NCI-H524 (cell line): ENCODE measurements around the gene ITGB1.
"Not testable (repeated sequence)": the region's sequence is repeated elsewhere in the genome, so short reads cannot be mapped to it uniquely, and the experiment has no call there.

Source experiments
- DNase-seq, 2 experiments: peaks; one replicate each; lab custom pipeline; 2025; lab: John Stamatoyannopoulos, UW

Gene ITGB1

DNA sequence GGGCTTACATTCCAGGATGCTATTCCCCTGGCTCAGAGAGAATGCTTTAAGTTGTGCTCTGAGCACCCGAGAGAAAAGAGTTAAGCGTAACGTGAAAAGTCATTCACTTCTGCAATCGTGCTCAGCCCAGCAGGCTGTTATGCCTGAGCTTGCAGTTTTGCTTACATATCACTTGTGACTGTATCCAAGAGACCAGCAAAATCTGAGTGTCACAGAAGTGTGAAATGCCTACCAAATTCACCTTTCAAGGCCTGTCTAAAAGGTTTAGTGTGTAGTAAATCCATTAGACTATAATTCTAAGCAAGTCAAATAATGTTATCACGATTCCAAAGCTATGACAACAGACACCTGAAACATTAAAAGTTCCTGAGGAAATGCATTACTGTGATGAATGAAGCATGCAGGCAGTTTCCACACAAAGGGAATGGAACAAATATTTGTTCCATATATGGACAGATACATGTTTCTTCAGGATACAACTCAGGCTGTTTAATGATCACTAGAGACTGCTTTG is 20.1 kb downstream of the ITGB1 start:
- no peak for DNase-seq

DNA sequence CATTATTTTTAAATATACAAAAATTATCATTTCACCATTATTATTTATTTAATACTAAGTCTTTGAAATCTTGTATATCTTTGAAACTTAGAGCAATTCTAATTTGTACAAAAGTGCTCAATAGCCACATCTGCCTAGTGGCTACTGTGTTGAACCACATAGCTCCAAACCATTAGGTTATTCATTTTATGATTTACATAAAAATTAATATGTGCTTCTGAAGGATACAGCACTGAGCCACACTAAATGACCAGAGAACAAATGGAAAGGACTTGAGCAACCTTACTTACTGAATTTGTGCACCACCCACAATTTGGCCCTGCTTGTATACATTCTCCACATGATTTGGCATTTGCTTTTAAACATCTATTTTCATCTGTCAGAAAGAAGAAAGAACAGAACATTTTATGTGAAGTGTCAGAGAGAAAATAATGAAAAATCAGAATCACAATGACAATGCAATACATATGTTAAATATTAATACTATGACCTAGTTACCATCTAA is 25.8 kb downstream of the ITGB1 start:
- DNase-seq, result no peak

GRCh38 chr10:32931593-32931992 is 26.4 kb downstream of the ITGB1 start:
- no peak for DNase-seq

GRCh38 chr10:32930036-32930435 is 28.0 kb downstream of the ITGB1 start:
- no peak for DNase-seq

DNA sequence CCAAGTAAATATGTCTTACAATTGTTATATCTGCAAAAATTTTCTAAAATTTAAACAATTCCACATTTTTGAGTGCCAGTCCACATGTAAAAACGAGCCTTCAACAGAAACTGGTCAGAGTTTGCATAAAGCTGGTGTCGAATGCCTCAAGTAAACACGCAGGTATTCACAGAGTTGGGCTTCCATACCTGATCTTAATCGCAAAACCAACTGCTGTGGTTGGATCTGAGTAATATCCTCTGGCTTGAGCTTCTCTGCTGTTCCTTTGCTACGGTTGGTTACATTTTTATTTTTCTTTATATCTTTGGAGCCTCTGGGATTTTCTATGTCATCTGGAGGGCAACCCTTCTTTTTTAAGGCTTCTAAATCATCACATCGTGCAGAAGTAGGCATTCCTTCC is 28.4 kb downstream of the ITGB1 start:
- DNase-seq, result no peak

- DNase-seq, result no peak
Measured at GRCh38 chr10:32927750-32928149, 30.3 kb downstream of the ITGB1 start.

DNA sequence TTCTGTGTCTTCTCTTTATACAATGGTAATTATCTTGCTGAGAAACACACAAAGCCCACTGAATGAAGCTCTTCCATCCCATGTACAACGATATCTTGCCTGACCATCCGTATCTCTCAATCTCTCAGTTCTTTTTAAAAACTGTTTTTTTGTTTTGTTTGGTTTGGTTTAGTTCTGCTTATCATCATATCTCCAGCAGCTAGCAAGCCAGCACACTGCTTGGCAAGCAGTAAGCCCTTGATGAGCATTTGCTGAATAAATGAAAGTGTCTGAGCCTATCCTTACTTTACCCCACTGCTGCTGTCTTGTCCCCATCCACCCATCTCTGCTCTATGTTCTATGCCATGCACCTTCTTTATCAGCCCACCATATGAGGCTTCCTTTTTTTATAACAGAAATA is 34.2 kb downstream of the ITGB1 start:
- no peak for DNase-seq

DNA sequence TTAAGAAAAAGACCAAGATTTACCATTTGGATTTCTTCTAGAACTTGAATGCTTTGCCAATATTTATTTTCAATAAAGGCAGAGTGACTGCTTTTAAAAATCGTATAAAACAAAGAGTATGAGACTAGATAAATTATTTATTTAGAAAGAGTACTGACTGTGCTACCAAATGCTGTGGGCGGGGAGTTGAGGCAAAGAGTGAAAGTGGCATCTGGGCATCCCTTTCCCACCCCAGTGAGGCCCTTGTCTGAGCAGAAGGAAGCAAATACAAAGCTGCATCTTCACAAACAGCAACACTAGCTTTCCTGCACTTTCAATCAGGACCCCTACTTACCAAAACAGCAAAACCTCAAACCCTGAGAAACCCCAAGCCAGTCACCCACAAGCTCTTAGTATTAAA is 34.9 kb downstream of the ITGB1 start:
- DNase-seq, result no peak

GRCh38 chr10:32922170-32922569 is 35.9 kb downstream of the ITGB1 start:
- DNase-seq, result no peak

DNA sequence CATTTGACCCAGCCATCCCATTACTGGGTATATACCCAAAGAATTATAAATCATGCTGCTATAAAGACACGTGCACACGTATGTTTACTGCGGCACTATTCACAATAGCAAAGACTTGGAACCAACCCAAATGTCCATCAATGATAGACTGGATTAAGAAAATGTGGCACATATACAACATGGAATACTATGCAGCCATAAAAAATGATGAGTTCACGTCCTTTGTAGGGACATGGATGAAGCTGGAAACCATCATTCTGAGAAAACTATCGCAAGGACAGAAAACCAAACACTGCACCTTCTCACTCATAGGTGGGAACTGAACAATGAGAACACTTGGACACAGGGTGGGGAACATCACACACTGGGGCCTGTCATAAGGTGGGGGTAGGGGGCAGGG is 40.2 kb downstream of the ITGB1 start:
- DNase-seq, result not testable (repeated sequence)

- DNase-seq, result no peak
Measured at GRCh38 chr10:32911285-32912016, 46.6 kb downstream of the ITGB1 start.

DNA sequence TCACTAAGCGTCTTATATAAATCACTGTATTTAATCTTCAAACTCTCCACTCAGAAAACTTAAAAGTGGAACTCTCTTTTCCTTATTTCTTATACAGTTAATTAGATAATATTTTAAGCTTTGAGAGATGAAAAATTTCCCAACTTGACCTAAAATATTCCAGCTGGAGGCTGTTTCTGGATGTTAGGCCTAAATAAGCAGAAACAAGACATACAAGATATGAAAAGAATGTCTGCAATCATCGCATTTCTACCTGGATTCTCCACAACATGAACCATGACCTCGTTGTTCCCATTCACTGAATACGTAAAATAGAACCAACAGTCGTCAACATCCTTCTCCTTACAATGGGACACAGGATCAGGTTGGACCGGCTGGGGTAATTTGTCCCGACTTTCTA is 48.1 kb downstream of the ITGB1 start:
- DNase-seq, result not testable (repeated sequence)

DNA sequence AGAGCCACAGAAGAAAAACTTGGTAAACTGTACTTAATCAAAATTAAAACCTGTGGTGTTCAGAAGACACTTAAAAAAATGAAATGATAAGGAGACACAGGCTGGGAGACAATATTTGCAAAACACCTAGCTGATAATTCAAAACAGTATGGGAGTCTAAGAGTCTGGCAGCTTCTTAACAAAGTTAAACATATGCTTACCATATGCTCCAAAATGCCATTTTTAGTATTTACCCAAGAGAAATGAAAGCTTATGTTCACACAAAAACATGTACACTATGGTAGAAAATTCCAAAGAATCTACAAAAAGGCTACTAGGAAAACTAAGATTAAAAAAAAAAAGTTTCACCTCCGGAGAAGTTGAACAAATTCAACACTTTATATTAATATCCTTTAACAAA is 48.6 kb downstream of the ITGB1 start:
- no peak for DNase-seq

DNA sequence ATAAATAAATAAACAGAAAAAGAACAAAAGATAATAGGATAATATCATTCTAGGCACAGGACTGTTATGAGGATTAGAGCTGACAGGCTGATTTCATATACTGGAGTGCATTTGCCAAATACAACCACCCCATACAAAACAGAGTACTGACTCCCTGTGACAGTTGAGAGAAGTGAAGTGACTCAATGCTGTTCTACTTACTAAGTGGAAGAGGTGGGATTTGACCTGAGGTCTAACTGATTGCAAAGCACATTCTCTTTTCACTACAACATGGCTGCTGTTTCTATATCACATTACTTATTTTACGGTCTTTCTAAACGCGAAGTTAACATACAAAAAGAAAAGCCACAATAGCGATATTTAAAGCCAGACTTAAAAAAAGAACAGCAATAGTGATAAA is 51.4 kb downstream of the ITGB1 start:
- no peak for DNase-seq

DNA sequence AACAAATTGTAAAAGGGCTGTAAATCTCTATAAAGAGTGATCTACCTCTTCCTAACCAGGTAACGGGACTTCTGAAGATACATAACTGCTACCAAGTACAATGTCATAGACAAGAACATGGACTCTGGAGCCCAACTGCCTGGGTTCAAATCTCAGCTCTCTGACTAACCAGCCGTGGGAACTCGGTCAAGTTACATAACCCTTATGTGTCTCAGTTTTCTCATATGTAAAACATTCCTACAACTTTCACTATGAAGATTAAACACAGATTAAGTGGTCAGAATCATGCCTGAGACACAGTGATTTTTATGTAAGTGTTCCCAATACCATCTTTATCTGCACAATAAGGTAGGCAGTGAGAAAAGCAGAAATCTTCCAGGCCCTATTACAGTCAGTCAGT is 52.6 kb downstream of the ITGB1 start:
- no peak for DNase-seq

- no peak for DNase-seq
Measured at GRCh38 chr10:32901815-32902214, 56.2 kb downstream of the ITGB1 start.

DNA sequence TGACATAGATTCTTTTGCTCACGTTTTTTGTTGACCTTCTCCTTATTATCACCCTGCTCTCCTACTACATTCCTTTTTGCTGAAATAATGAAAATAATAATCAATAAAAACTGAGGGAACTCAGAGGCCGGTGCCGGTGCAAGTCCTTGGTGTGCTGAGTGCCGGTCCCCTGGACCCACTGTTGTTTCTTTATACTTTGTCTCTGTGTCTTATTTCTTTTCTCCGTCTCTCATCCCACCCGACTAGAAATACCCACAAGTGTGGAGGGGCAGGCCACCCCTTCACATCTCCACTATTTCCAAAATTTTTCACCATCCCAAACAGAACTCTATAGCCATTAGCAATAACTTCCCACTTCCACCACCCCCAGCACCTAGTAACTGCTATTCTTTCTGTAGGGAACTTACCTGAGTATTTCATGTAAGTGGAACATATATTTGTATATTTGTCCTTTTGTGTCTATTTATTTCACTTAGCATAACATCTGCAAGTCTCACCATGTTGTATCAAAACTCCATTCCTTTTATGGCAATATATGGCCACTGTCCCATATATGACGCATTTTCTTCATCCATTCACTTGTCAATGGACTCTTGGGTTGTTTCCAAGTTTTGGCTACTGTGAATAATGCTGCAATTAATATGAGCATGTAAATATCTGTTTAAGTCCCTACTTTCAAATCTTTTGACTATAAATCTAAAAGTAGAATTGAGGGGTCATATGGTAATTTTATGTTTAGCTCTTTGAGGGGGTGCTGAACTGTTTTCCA is 62.6 kb downstream of the ITGB1 start:
- not testable (repeated sequence) for DNase-seq

DNA sequence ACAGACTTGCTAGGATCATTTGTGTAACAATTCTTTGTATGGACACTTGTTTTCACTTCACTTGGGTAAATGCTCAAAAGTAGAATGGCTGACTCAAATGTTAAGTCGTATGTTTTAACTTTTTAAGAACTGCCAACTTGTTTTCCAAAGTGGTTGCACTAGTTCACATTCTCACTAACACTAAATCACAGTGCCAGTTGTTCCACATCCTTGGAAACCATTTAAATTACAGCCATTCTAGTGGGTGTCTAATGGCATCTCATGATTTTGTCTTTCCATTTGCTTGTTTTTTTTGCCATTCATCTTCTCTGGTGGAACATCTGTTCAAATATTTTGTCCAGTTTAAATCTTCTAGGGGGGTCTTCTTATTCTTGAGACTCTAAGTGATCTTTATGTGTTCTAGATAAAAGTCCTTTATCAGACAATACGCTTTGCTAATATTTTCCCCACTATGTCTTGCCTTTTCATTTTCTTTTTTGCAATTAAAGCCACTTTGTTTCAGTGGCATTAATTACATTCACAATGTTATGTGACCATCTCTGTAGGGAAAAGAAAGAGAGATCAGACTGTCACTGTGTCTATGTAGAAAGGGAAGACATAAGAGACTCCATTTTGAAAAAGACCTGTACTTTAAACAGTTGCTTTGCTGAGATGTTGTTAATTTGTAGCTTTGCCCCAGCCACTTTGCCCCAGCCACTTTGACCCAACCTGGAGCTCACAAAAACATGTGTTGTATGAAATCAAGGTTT is 63.9 kb downstream of the ITGB1 start:
- DNase-seq, result no peak

DNA sequence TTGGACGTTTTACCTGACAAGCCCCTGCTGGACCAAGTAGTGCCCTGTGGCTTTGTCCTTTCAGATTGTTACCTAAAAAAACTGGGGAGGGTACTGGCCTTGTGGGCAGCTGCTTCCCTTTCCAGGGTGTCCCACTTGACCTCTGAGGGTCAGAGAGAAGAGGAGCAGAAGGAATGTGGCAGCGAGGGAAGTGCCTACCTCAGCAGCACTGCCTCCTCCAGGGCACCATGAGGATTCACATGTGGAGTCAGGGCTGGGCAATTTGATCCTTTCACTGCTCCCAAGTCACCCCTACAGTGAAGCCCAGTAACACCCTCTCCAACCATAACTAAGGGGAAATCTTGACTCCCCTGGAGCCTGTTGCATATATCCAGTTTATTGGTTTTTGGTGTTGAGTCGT is 64.6 kb downstream of the ITGB1 start:
- DNase-seq, result no peak

- DNase-seq, result no peak
Measured at GRCh38 chr10:32891261-32891660, 66.8 kb downstream of the ITGB1 start.

GRCh38 chr10:32890444-32890843 is 67.6 kb downstream of the ITGB1 start:
- no peak for DNase-seq

DNA sequence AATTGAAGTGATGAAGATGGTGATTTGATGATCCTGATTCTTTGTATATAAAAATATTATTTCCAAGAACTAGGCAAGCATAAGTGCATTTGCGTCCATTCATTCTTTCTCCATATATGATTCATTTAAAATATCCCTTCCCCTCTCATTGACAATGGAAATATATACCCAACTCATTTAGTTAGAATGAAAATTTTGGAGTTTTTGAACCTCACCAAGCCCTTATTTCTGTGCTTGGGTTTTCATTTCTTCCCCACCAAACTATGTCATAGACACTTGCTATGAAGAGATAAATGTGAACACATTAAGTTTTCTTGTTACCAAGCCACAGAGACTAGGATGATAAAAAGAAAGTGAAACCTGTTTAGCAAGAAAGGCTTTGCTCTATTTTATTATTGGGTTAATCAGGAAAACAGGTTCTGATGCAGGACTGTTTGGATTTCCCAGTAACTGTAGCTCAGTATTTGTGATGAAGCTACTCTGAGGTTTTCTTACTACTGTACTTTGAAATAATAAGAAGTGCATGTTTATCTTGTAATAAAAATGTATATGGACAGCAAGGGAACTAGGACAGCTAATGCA is 68.3 kb downstream of the ITGB1 start:
- no peak for DNase-seq
